Measurements from ENCODE around the gene CLDN12.

Gene CLDN12

GRCh38 chr7:90407484-90407821, 4.2 kb downstream of the CLDN12 start:
- no peak for DNase-seq
- H3K36me3 ChIP-seq, result peaks cover 30% of the 10 kb centered on the region
- no peak overlapping the region for H3K27ac ChIP-seq
- TF ChIP-seq CTCF (IDR thresholded peaks at IDR 0.05; ENCODE audit: low read depth, low read length), result no peak
- no peaks in the 10 kb centered on the region for H3K9me3 ChIP-seq (ENCODE audit: severe bottlenecking)
- H3K27me3 ChIP-seq (ENCODE audit: insufficient read depth, low read depth, severe bottlenecking), result no peaks in the 10 kb centered on the region
- H3K4me3 ChIP-seq (ENCODE audit: low read depth, low read length), result no peak overlapping the region

- no peaks in the 10 kb centered on the region for H3K9me3 ChIP-seq (ENCODE audit: severe bottlenecking)
- no peak overlapping the region for H3K27ac ChIP-seq
- no peaks in the 10 kb centered on the region for H3K27me3 ChIP-seq (ENCODE audit: insufficient read depth, low read depth, severe bottlenecking)
- no peak for DNase-seq
- TF ChIP-seq CTCF (IDR thresholded peaks at IDR 0.05; ENCODE audit: low read depth, low read length), result no peak
- H3K36me3 ChIP-seq, result peaks cover 36% of the 10 kb centered on the region
- no peak overlapping the region for H3K4me3 ChIP-seq (ENCODE audit: low read depth, low read length)
Observed at GRCh38 chr7:90408142-90408541, 4.9 kb downstream of the CLDN12 start.

GRCh38 chr7:90409667-90410066, 6.4 kb downstream of the CLDN12 start:
- no peak overlapping the region for H3K4me3 ChIP-seq (ENCODE audit: low read depth, low read length)
- DNase-seq, result no peak
- no peaks in the 10 kb centered on the region for H3K9me3 ChIP-seq (ENCODE audit: severe bottlenecking)
- no peaks in the 10 kb centered on the region for H3K27me3 ChIP-seq (ENCODE audit: insufficient read depth, low read depth, severe bottlenecking)
- TF ChIP-seq CTCF (IDR thresholded peaks at IDR 0.05; ENCODE audit: low read depth, low read length), result no peak
- no peak overlapping the region for H3K27ac ChIP-seq
- H3K36me3 ChIP-seq, result peaks cover 41% of the 10 kb centered on the region

- Histone ChIP-seq H3K4me3 (ENCODE audit: low read depth, low read length) (no peak overlapping the region), H3K27ac (no peak overlapping the region), H3K27me3 (ENCODE audit: insufficient read depth, low read depth, severe bottlenecking) (no peaks in the 10 kb centered on the region), H3K36me3 (peaks cover 27% of the 10 kb centered on the region), H3K9me3 (ENCODE audit: severe bottlenecking) (no peaks in the 10 kb centered on the region)
- DNase-seq, result no peak
- TF ChIP-seq CTCF (IDR thresholded peaks at IDR 0.05; ENCODE audit: low read depth, low read length), result no peak
Observed at GRCh38 chr7:90411510-90411909, 8.2 kb downstream of the CLDN12 start.

GRCh38 chr7:90412458-90413184, 9.4 kb downstream of the CLDN12 start:
- H3K36me3 ChIP-seq, result peaks cover 20% of the 10 kb centered on the region
- DNase-seq, result peak; percentile 44
- no peak overlapping the region for H3K27ac ChIP-seq
- TF ChIP-seq CTCF (IDR thresholded peaks at IDR 0.05; ENCODE audit: low read depth, low read length), result peak; percentile 59
- H3K4me3 ChIP-seq (ENCODE audit: low read depth, low read length), result no peak overlapping the region
- H3K27me3 ChIP-seq (ENCODE audit: insufficient read depth, low read depth, severe bottlenecking), result no peaks in the 10 kb centered on the region
- no peaks in the 10 kb centered on the region for H3K9me3 ChIP-seq (ENCODE audit: severe bottlenecking)

- TF ChIP-seq CTCF (IDR thresholded peaks at IDR 0.05; ENCODE audit: low read depth, low read length), result no peak
- H3K9me3 ChIP-seq (ENCODE audit: severe bottlenecking), result no peaks in the 10 kb centered on the region
- H3K4me3 ChIP-seq (ENCODE audit: low read depth, low read length), result no peak overlapping the region
- DNase-seq, result no peak
- H3K27me3 ChIP-seq (ENCODE audit: insufficient read depth, low read depth, severe bottlenecking), result no peaks in the 10 kb centered on the region
- H3K27ac ChIP-seq, result no peak overlapping the region
- H3K36me3 ChIP-seq, result peaks cover 20% of the 10 kb centered on the region
Observed at GRCh38 chr7:90413185-90413528, 9.9 kb downstream of the CLDN12 start.
